Measurements from ENCODE around the gene SCN2B.

SCN2B gene

GRCh38 chr11:118144301-118145268 lies 31.9 kb downstream of the SCN2B start:
- Mint-ChIP-seq H3K27ac (no peak overlapping the region), H3K4me3 (peak overlapping the region; percentile 76), H3K36me3 (no peaks in the 10 kb centered on the region), H3K9me3 (ENCODE audit: low read depth) (no peaks in the 10 kb centered on the region), H3K4me1 (ENCODE audit: low read depth) (peaks cover 3% of the 10 kb centered on the region), H3K27me3 (peaks cover 36% of the 10 kb centered on the region)

GRCh38 chr11:118143661-118144185 lies 32.7 kb downstream of the SCN2B start:
- H3K9me3 Mint-ChIP-seq (ENCODE audit: low read depth) = no peaks in the 10 kb centered on the region
- H3K4me1 Mint-ChIP-seq (ENCODE audit: low read depth) = peaks cover 3% of the 10 kb centered on the region
- H3K27ac Mint-ChIP-seq = no peak overlapping the region
- peaks cover 43% of the 10 kb centered on the region for H3K27me3 Mint-ChIP-seq
- H3K4me3 Mint-ChIP-seq = no peak overlapping the region
- no peaks in the 10 kb centered on the region for H3K36me3 Mint-ChIP-seq

GRCh38 chr11:118142809-118143208 lies 33.6 kb downstream of the SCN2B start:
- Mint-ChIP-seq H3K27me3 (peaks cover 43% of the 10 kb centered on the region), H3K27ac (no peak overlapping the region), H3K9me3 (ENCODE audit: low read depth) (no peaks in the 10 kb centered on the region), H3K36me3 (no peaks in the 10 kb centered on the region), H3K4me3 (no peak overlapping the region), H3K4me1 (ENCODE audit: low read depth) (peaks cover 3% of the 10 kb centered on the region)

- no peak overlapping the region for H3K27ac Mint-ChIP-seq
- H3K9me3 Mint-ChIP-seq (ENCODE audit: low read depth) = no peaks in the 10 kb centered on the region
- peaks cover 3% of the 10 kb centered on the region for H3K4me1 Mint-ChIP-seq (ENCODE audit: low read depth)
- no peaks in the 10 kb centered on the region for H3K36me3 Mint-ChIP-seq
- no peak overlapping the region for H3K4me3 Mint-ChIP-seq
- H3K27me3 Mint-ChIP-seq = peaks cover 43% of the 10 kb centered on the region
Measured at GRCh38 chr11:118142081-118142480, 34.4 kb downstream of the SCN2B start.

GRCh38 chr11:118139578-118139977 lies 36.9 kb downstream of the SCN2B start:
- H3K36me3 Mint-ChIP-seq = no peaks in the 10 kb centered on the region
- H3K4me1 Mint-ChIP-seq (ENCODE audit: low read depth) = no peaks in the 10 kb centered on the region
- H3K27me3 Mint-ChIP-seq = peaks cover 34% of the 10 kb centered on the region
- H3K9me3 Mint-ChIP-seq (ENCODE audit: low read depth) = no peaks in the 10 kb centered on the region
- H3K4me3 Mint-ChIP-seq = no peak overlapping the region
- no peak overlapping the region for H3K27ac Mint-ChIP-seq

GRCh38 chr11:118138839-118139420 lies 37.5 kb downstream of the SCN2B start:
- Mint-ChIP-seq H3K4me1 (ENCODE audit: low read depth) (no peaks in the 10 kb centered on the region), H3K27me3 (peaks cover 27% of the 10 kb centered on the region), H3K36me3 (no peaks in the 10 kb centered on the region), H3K9me3 (ENCODE audit: low read depth) (no peaks in the 10 kb centered on the region), H3K4me3 (no peak overlapping the region), H3K27ac (no peak overlapping the region)

- H3K4me3 Mint-ChIP-seq = no peak overlapping the region
- peaks cover 17% of the 10 kb centered on the region for H3K27me3 Mint-ChIP-seq
- H3K27ac Mint-ChIP-seq = no peak overlapping the region
- H3K4me1 Mint-ChIP-seq (ENCODE audit: low read depth) = no peaks in the 10 kb centered on the region
- no peaks in the 10 kb centered on the region for H3K9me3 Mint-ChIP-seq (ENCODE audit: low read depth)
- H3K36me3 Mint-ChIP-seq = no peaks in the 10 kb centered on the region
Measured at GRCh38 chr11:118136801-118137200, 39.6 kb downstream of the SCN2B start.

GRCh38 chr11:118136341-118136740 lies 40.1 kb downstream of the SCN2B start:
- H3K27me3 Mint-ChIP-seq = peaks cover 13% of the 10 kb centered on the region
- H3K4me3 Mint-ChIP-seq = no peak overlapping the region
- H3K36me3 Mint-ChIP-seq = no peaks in the 10 kb centered on the region
- H3K27ac Mint-ChIP-seq = no peak overlapping the region
- no peaks in the 10 kb centered on the region for H3K9me3 Mint-ChIP-seq (ENCODE audit: low read depth)
- H3K4me1 Mint-ChIP-seq (ENCODE audit: low read depth) = no peaks in the 10 kb centered on the region

GRCh38 chr11:118135796-118136165 lies 40.7 kb downstream of the SCN2B start:
- H3K36me3 Mint-ChIP-seq = no peaks in the 10 kb centered on the region
- H3K9me3 Mint-ChIP-seq (ENCODE audit: low read depth) = no peaks in the 10 kb centered on the region
- no peak overlapping the region for H3K4me3 Mint-ChIP-seq
- no peak overlapping the region for H3K27ac Mint-ChIP-seq
- no peaks in the 10 kb centered on the region for H3K4me1 Mint-ChIP-seq (ENCODE audit: low read depth)
- H3K27me3 Mint-ChIP-seq = peaks cover 11% of the 10 kb centered on the region

- Mint-ChIP-seq H3K9me3 (ENCODE audit: low read depth) (no peaks in the 10 kb centered on the region), H3K27me3 (peaks cover 6% of the 10 kb centered on the region), H3K4me3 (no peak overlapping the region), H3K4me1 (ENCODE audit: low read depth) (no peaks in the 10 kb centered on the region), H3K27ac (no peak overlapping the region), H3K36me3 (no peaks in the 10 kb centered on the region)
Measured at GRCh38 chr11:118135051-118135795, 41.2 kb downstream of the SCN2B start.

GRCh38 chr11:118133816-118134215 lies 42.6 kb downstream of the SCN2B start:
- H3K27me3 Mint-ChIP-seq = peaks cover under 1% of the 10 kb centered on the region
- no peaks in the 10 kb centered on the region for H3K4me1 Mint-ChIP-seq (ENCODE audit: low read depth)
- H3K9me3 Mint-ChIP-seq (ENCODE audit: low read depth) = no peaks in the 10 kb centered on the region
- H3K27ac Mint-ChIP-seq = no peak overlapping the region
- H3K36me3 Mint-ChIP-seq = no peaks in the 10 kb centered on the region
- no peak overlapping the region for H3K4me3 Mint-ChIP-seq

- Mint-ChIP-seq H3K4me1 (ENCODE audit: low read depth) (no peaks in the 10 kb centered on the region), H3K36me3 (no peaks in the 10 kb centered on the region), H3K4me3 (no peak overlapping the region), H3K27ac (no peak overlapping the region), H3K9me3 (ENCODE audit: low read depth) (no peaks in the 10 kb centered on the region), H3K27me3 (no peaks in the 10 kb centered on the region)
Measured at GRCh38 chr11:118132385-118133151, 43.9 kb downstream of the SCN2B start.

- H3K4me3 Mint-ChIP-seq = no peak overlapping the region
- no peaks in the 10 kb centered on the region for H3K36me3 Mint-ChIP-seq
- no peaks in the 10 kb centered on the region for H3K27me3 Mint-ChIP-seq
- H3K27ac Mint-ChIP-seq = no peak overlapping the region
- no peaks in the 10 kb centered on the region for H3K4me1 Mint-ChIP-seq (ENCODE audit: low read depth)
- no peaks in the 10 kb centered on the region for H3K9me3 Mint-ChIP-seq (ENCODE audit: low read depth)
Measured at GRCh38 chr11:118129471-118130172, 46.8 kb downstream of the SCN2B start.
